ENCODE data around the gene NPEPPS. TPM values are rescaled to one million over a fixed set of nuclear protein-coding genes. Genes with fewer than 3 reads are reported as not detected.

NPEPPS gene
- total RNA-seq, 1 experiment from 2014 or later: 31.2 TPM

DNA sequence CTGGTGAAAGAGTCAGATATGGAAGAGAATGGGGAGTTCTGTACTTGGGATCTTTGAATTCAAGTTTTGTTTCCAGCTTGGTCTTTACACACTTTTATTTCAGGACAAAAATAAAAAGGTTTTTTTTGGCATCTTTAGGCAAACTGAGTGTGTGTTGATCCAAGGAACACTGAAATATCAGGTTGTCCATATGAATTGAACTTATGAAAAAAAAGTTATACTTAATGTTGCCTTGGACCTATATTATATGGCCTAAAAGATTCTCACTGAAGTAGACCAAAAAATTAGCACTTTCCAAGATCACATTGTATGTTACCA is 133.7 kb downstream of the NPEPPS start:
- DNase-seq (ENCODE audit: low spot score): no peak

DNA sequence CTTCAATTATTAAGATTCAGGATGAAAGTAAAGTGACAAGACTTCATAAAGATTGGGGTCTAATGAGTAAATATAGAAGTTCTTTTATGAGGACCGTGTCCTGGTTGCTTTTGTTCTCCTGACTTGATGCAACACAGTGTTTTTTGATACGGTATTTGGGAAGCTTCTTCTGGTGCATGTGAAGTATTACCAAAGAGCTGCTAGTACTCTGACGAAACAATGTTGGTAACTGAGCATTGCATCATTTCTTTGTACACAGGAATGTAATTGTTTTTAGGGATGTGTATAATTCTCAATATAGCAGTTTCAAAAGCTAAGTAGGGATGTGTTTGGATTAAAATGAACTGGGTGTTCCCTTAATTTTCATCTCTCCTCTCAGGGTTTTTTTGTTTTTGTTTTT is 134.7 kb downstream of the NPEPPS start:
- DNase-seq (ENCODE audit: low spot score): no peak

DNA sequence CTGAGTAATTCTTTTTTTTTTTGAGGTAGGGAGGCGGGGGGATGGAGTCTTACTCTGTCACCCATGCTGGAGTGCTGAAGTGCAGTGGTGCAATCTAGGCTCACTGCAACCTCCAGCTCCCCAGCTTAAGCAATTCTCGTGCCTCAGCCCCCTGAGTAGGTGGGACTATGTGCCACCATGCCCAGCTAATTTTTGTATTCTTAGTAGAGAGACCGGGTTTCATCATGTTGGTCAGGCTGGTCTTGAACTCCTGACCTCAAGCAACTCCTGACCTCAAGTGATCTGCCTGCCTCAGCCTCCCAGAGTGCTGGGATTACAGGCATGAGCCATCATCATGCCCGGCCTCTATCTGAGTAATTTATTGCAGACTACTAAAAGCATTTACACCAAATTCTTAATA is 138.2 kb downstream of the NPEPPS start:
- no peak for DNase-seq (ENCODE audit: low spot score)

DNA sequence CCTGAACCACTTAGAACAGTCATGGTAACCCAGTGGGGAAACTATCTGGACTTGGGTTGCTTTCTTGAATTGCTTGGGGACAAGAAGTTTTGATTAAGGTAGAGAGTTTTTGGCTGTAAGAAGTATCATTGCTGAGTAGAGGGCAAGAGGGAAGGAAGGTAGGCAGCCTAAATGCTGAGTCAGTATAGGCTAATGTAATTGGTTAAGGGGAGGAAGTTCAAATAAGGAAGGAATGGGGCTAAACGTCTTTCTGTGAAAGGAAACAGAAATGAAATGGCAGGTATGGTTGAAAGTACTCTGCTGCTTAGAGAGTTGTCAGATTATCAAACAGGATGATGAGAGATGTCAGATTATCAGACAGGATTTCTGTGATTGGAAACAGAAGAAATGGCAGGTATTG is 139.2 kb downstream of the NPEPPS start:
- no peak for DNase-seq (ENCODE audit: low spot score)

Other genes with a start within 250 kb of the NPEPPS start
- gene EFCAB13, start 207.2 kb upstream of the NPEPPS start, total RNA-seq (2014; rRNA removed; shearing (Covaris generic)): 1.8 and 2.1 TPM in 2 replicates
- 381 and 436 TPM in 2 replicates for gene KPNB1, start 118.8 kb downstream of the NPEPPS start, total RNA-seq (2014; rRNA removed; shearing (Covaris generic))
- 7.8 and 13.7 TPM in 2 replicates for gene TBKBP1, start 163.1 kb downstream of the NPEPPS start, total RNA-seq (2014; rRNA removed; shearing (Covaris generic))
- gene TBX21, start 202.1 kb downstream of the NPEPPS start, total RNA-seq (2014; rRNA removed; shearing (Covaris generic)): 0.10 TPM in 1 of 2 replicates, not detected in the other

Data from H4 (cell line).